K562 (cell line): Measurements from ENCODE around the gene LPGAT1. TPM values are rescaled to one million over a fixed set of nuclear protein-coding genes. Genes with fewer than 3 reads are reported as not detected.
A peak's percentile ranks its signal among the peaks of the same experiment; 100 is the strongest.

Experiments used
- ATAC-seq: fragments of 200-7000 bp; cut with Tn5 transposase; 3 replicates; pipeline ENCODE4 v1.9.1; 2020; ENCODE audit warnings: moderate library complexity
- BruUV-seq: library from RNA; stranded (reverse); fragments of 400-500 nt; replicated peaks from 2 replicates; lab custom pipeline; 2021; lab: Mats Ljungman, UMichigan
- CTCF ChIA-PET: fragments of 300-600 bp; formaldehyde crosslinking; extraction: SDS; loops from one replicate; lab custom pipeline; 2021; ENCODE audit warnings: low intra/inter-chr PET ratio; lab: Yijun Ruan, JAX
- POLR2A ChIA-PET: fragments of 300-600, 350-650 bp; sonication (Branson Sonifier 250); formaldehyde crosslinking; extraction: SDS; loops from one replicate; lab custom pipeline; 2021; ENCODE audit warnings: antibody characterized with exemption, inconsistent platforms; lab: Yijun Ruan, JAX
- DNase-seq, 4 experiments: peaks; one replicate each; pipeline versions ENCODE4 v3.0.0 to v3.0.0-alpha.2; 2011 to 2018; ENCODE audit warnings: low spot score in 3 of 4, mixed read lengths in 3 of 4; ENCODE audit errors: extremely low read depth in 1 of 4
- FAIRE-seq: peaks from 2 replicates; lab custom pipeline; 2011; peaks lifted over from hg19 to GRCh38; lab: Jason Lieb, UNC
- H2AFZ ChIP-seq: 2 replicates; pipeline ENCODE4 v1.6.0; 2011; ENCODE audit warnings: low read depth, low read length, control low read depth, inconsistent platforms
- H3K27ac ChIP-seq: fragments of 200-600 bp; 3 replicates; pipeline ENCODE4 v1.8.0; 2011; ENCODE audit warnings: low read depth, mild to moderate bottlenecking, control low read depth, inconsistent platforms, low read length, moderate library complexity, mixed read lengths; ENCODE audit errors: extremely low read depth
- H3K27me3 ChIP-seq, 2 experiments: fragments of 300-600 bp in 1 of 2; 2 replicates in 1 of 2; 3 replicates in 1 of 2; pipeline versions ENCODE4 v1.6.0 to v1.8.0; 2011; ENCODE audit warnings: inconsistent platforms in 2 of 2, low read length in 2 of 2, mild to moderate bottlenecking in 1 of 2, mixed read lengths in 1 of 2, moderate library complexity in 1 of 2; ENCODE audit not compliant: control insufficient read depth in 2 of 2, insufficient read depth in 2 of 2
- H3K36me3 ChIP-seq: fragments of 300-600 bp; 3 replicates; pipeline ENCODE4 v1.8.0; 2011; ENCODE audit warnings: mild to moderate bottlenecking, low read length, inconsistent platforms; ENCODE audit not compliant: control insufficient read depth, insufficient read depth
- H3K4me1 ChIP-seq, 2 experiments: fragments of 200-600 bp in 1 of 2; replicated peaks in 1 of 2; 2 replicates in 1 of 2; 3 replicates in 1 of 2; pipeline versions ENCODE4 v1.5.1 to v1.8.0; 2011; ENCODE audit warnings: inconsistent platforms in 2 of 2, low read length in 2 of 2, mild to moderate bottlenecking in 1 of 2, mixed read lengths in 1 of 2, moderate library complexity in 1 of 2; ENCODE audit not compliant: control insufficient read depth in 2 of 2, insufficient read depth in 2 of 2
- H3K4me2 ChIP-seq: 2 replicates; pipeline ENCODE4 v1.6.1; 2011; ENCODE audit warnings: low read length, control low read depth, inconsistent platforms, mixed read lengths; ENCODE audit not compliant: insufficient read depth
- H3K4me3 ChIP-seq: fragments of 200-600 bp; sonication (generic), shearing (Covaris generic); 2 replicates; pipeline ENCODE4 v1.5.1; 2016; ENCODE audit warnings: control low read depth, inconsistent platforms
- H3K79me2 ChIP-seq: fragments of 200-600 bp; 3 replicates; pipeline ENCODE4 v1.8.0; 2011; ENCODE audit warnings: low read length, inconsistent platforms; ENCODE audit not compliant: control insufficient read depth, insufficient read depth
- H3K9ac ChIP-seq, 2 experiments: 2 replicates each; pipeline versions ENCODE4 v1.6.0 to v1.6.1; 2011; ENCODE audit warnings: low read depth in 2 of 2, low read length in 2 of 2, control low read depth in 1 of 2, inconsistent platforms in 1 of 2, mild to moderate bottlenecking in 1 of 2, mixed read lengths in 1 of 2; ENCODE audit not compliant: insufficient read depth in 1 of 2
- H3K9me1 ChIP-seq: one replicate; pipeline ENCODE4 v1.6.0; 2011; ENCODE audit warnings: inconsistent platforms, mild to moderate bottlenecking, low read length, moderate library complexity; ENCODE audit not compliant: control insufficient read depth, insufficient read depth
- H3K9me3 ChIP-seq: replicated peaks from 2 replicates; pipeline ENCODE4 v1.5.1; 2011; ENCODE audit warnings: low read depth, low read length, inconsistent platforms; ENCODE audit not compliant: control insufficient read depth, insufficient read depth
- H4K20me1 ChIP-seq: replicated peaks from 2 replicates; pipeline ENCODE4 v1.6.1; 2011; ENCODE audit warnings: low read length, inconsistent platforms, mixed read lengths; ENCODE audit not compliant: control insufficient read depth, insufficient read depth
- BACH1 ChIP-seq: fragments of 200-800 bp; sonication (Bioruptor generic); IDR thresholded peaks from 2 replicates; pipeline ENCODE4 v1.6.1; 2016; ENCODE audit warnings: missing genetic modification characterization, missing compliant biosample characterization
- C11orf30 ChIP-seq: fragments of 450-650 bp; IDR thresholded peaks from 2 replicates; pipeline ENCODE4 v1.6.1; 2016; ENCODE audit warnings: low read depth, mild to moderate bottlenecking
- CBFA2T3 ChIP-seq: fragments of 450-650 bp; IDR thresholded peaks from 2 replicates; pipeline ENCODE4 v1.6.1; 2017
- DNMT1 ChIP-seq: fragments of 450-650 bp; IDR thresholded peaks from 2 replicates; pipeline ENCODE4 v1.6.1; 2016; ENCODE audit warnings: antibody characterized with exemption, mild to moderate bottlenecking
- MAFF ChIP-seq: IDR thresholded peaks from 2 replicates; pipeline ENCODE4 v1.6.1; 2012; ENCODE audit warnings: low read length, improper control_type of control experiment
- MAFG ChIP-seq: fragments of 450-650 bp; conservative IDR thresholded peaks from 2 replicates; pipeline ENCODE4 v1.6.1; 2016; ENCODE audit warnings: missing genetic modification characterization, missing compliant biosample characterization
- MAFK ChIP-seq: IDR thresholded peaks from 2 replicates; pipeline ENCODE4 v1.6.1; 2011; ENCODE audit warnings: low read length, improper control_type of control experiment
- MED1 ChIP-seq: sonication (generic); formaldehyde crosslinking; IDR thresholded peaks from 2 replicates; pipeline ENCODE4 v1.8.1; 2023; ENCODE audit warnings: missing genetic modification reagents, borderline replicate concordance
- MEIS2 ChIP-seq: fragments of 450-650 bp; IDR thresholded peaks from 2 replicates; pipeline ENCODE4 v1.6.1; 2014; ENCODE audit warnings: mild to moderate bottlenecking; ENCODE audit not compliant: partially characterized antibody
- MTA2 ChIP-seq: fragments of 450-650 bp; IDR thresholded peaks from 2 replicates; pipeline ENCODE4 v1.6.1; 2016; ENCODE audit warnings: low read depth
- NFE2 ChIP-seq: IDR thresholded peaks from 2 replicates; pipeline ENCODE4 v1.6.1; 2014; ENCODE audit warnings: antibody characterized with exemption, low read depth
- PBX2 ChIP-seq, 2 experiments: IDR thresholded peaks in 1 of 2; conservative IDR thresholded peaks in 1 of 2; 2 replicates each; pipeline ENCODE4 v1.6.1; 2016; ENCODE audit warnings: low read depth in 2 of 2, mild to moderate bottlenecking in 1 of 2, missing compliant biosample characterization in 1 of 2, missing genetic modification characterization in 1 of 2, moderate library complexity in 1 of 2
- PKNOX1 ChIP-seq: fragments of 450-650 bp; IDR thresholded peaks from 2 replicates; pipeline ENCODE4 v1.6.1; 2016
- SIN3B ChIP-seq: fragments of 450-650 bp; IDR thresholded peaks from 2 replicates; pipeline ENCODE4 v1.6.1; 2017; ENCODE audit warnings: low read depth, mild to moderate bottlenecking, moderate library complexity
- TAF1 ChIP-seq: IDR thresholded peaks from 2 replicates; pipeline ENCODE4 v1.6.1; 2011; ENCODE audit warnings: mild to moderate bottlenecking, low read length, moderate library complexity; ENCODE audit not compliant: insufficient read depth, control insufficient read depth, severe bottlenecking; ENCODE audit errors: extremely low read depth
- ZBTB11 ChIP-seq, 3 experiments: fragments of 200-800 bp in 1 of 3; fragments of 250-450 bp in 1 of 3; fragments of 450-650 bp in 1 of 3; sonication (Bioruptor Pico) in 1 of 3; sonication (Bioruptor generic) in 1 of 3; formaldehyde crosslinking in 1 of 3; IDR thresholded peaks; 2 replicates each; pipeline versions ENCODE4 v1.6.1 to v1.8.0; 2016 to 2022; ENCODE audit warnings: mild to moderate bottlenecking in 2 of 3, missing genetic modification characterization in 2 of 3, missing compliant biosample characterization in 1 of 3, moderate library complexity in 1 of 3
- WGBS: fragments of 100-300 bp; shearing (Covaris generic); methylation state at CpG from one replicate; pipeline ENCODE4 v1.1.6; 2016; ENCODE audit warnings: low coverage, mixed read lengths; ENCODE audit not compliant: insufficient coverage; ENCODE audit errors: missing lambda C conversion rate; 5-methylcytosine and 5-hydroxymethylcytosine counted together
- in situ Hi-C: fragments of 300-500 bp; cut with MboI; formaldehyde crosslinking; loops from 4 replicates; pipeline ENCODE4 v1.15.0; 2018; ENCODE audit warnings: inconsistent platforms, mixed read lengths
- intact Hi-C: fragments of 100-400 bp; cut with micrococcal nuclease; formaldehyde crosslinking; loops from 2 replicates; pipeline ENCODE4 v1.14.2; 2022
- polyA plus RNA-seq, 8 experiments: library from polyadenylated mRNA; depleted of rRNA in 4 of 8; stranded (reverse) in 5 of 8; unstranded in 3 of 8; fragments of >200 nt; fragmentation: Nextera tagmentation in 2 of 8; fragmentation: Illumina TruSeq in 1 of 8; extraction: Ambion mirVana in 2 of 8; extraction: Trizol in 1 of 8; gene quantifications; 2 replicates each; pipeline versions ENCODE4 v1.2.1 to v1.2.3, GENCODE V29; 2011 to 2014; ENCODE audit warnings: inconsistent platforms in 1 of 8, missing spikeins in 1 of 8
- total RNA-seq, 7 experiments: library from RNA; depleted of rRNA in 6 of 7; stranded (reverse); fragments of >200 nt in 6 of 7; fragmentation: Illumina TruSeq in 2 of 7; extraction: Trizol in 2 of 7; gene quantifications; 2 replicates each; pipeline versions ENCODE4 v1.2.1 to v1.2.3, GENCODE V29; 2011 to 2021; ENCODE audit warnings: low replicate concordance in 1 of 7

Gene LPGAT1
- total and polyA plus RNA-seq, 9 of the 15 experiments (the other 6 are each of a cell fraction or from before 2014, with no cell fraction given): 5.7 to 31.4 (median 16.3) TPM

- DNase-seq (no peak), ATAC-seq (peak; percentile 58), FAIRE-seq (peak; percentile 35)
- ChIA-PET CTCF (no interaction called here), POLR2A (interaction anchor here (0.7 to 1.6 kb wide), 8 partner anchors 10 to 460 kb away, joined by 3 to 5 read pairs (median 4); no protein-coding TSS in a partner anchor)
- H3K79me2 ChIP-seq: no peaks in the 10 kb centered on the region
- no peaks in the 10 kb centered on the region for H3K9me1 ChIP-seq
- H3K27me3 ChIP-seq: no peaks in the 10 kb centered on the region
- no TSS peak for BruUV-seq
- in situ Hi-C loops (no loop called here), intact Hi-C loops (no loop called here)
- no peaks in the 10 kb centered on the region for H3K9me3 ChIP-seq
- H3K4me3 ChIP-seq: no peak overlapping the region
- no peaks in the 10 kb centered on the region for H3K36me3 ChIP-seq
- no peak overlapping the region for H3K27ac ChIP-seq
- no peak overlapping the region for H3K4me2 ChIP-seq
- H3K4me1 ChIP-seq: peaks cover 0 to 6% of the 10 kb centered on the region in 2 experiments; a peak in 3 of 5 replicates
- no peaks in the 10 kb centered on the region for H4K20me1 ChIP-seq
- WGBS: 5% methylated on average over 2 of the region's 2 CpGs
- no peak overlapping the region for H3K9ac ChIP-seq
- H2AFZ ChIP-seq: no peak overlapping the region; the same call in 1 of the 2 replicates
- TF ChIP-seq BACH1 (tag): peak; percentile 87; the same call in 1 of the 2 replicates
- peak; percentile 72 for TF ChIP-seq C11orf30
- TF ChIP-seq TAF1: no peak
- TF ChIP-seq PKNOX1: 0 out of 2 replicates have a peak, but pooled peaks have one; percentile 6
- peak; percentile 27; the same call in 1 of the 2 replicates for TF ChIP-seq MAFF
- peak; percentile 68; the same call in 1 of the 2 replicates for TF ChIP-seq NFE2
- TF ChIP-seq MED1 (CRISPR knock-in tag): no peak
- TF ChIP-seq MTA2: no peak
- peak; percentile 89 for TF ChIP-seq MAFG
- TF ChIP-seq PBX2 (CRISPR knock-in tag; IDR thresholded peaks at IDR 0.05; ENCODE audit: low read depth): no peak
- TF ChIP-seq PBX2 (tag; conservative IDR thresholded peaks at IDR 0.05; ENCODE audit: low read depth): peak; percentile 78
- peak; percentile 47; the same call in 1 of the 2 replicates for TF ChIP-seq MAFK
- no peak for TF ChIP-seq CBFA2T3
- 0 out of 6 replicates have a peak, but pooled peaks of 1 of the 3 experiments have one; percentile 26 for TF ChIP-seq ZBTB11 (CRISPR knock-in tag; IDR thresholded peaks at IDR 0.05)
- no peak for TF ChIP-seq SIN3B
- no peak for TF ChIP-seq DNMT1
- peak; percentile 37 for TF ChIP-seq MEIS2
Measured at GRCh38 chr1:211842518-211842917, 12.0 kb upstream of the LPGAT1 start.
